Thoracic aorta (tissue), 2 donors: ENCODE measurements around the gene PIAS4. TPM values are rescaled to one million over a fixed set of nuclear protein-coding genes. Genes with fewer than 3 reads are reported as not detected.
"Not testable (repeated sequence)": the region's sequence is repeated elsewhere in the genome, so short reads cannot be mapped to it uniquely, and the experiment has no call there.

Experiments used
- ATAC-seq: fragments of 150-250 bp; one replicate; pipeline ENCODE4 v1.8.0; 2017; ENCODE audit warnings: low read depth; ENCODE audit not compliant: insufficient number of reproducible peaks, low FRiP score
- DNase-seq: peaks from one replicate; pipeline ENCODE4 v3.0.0-alpha.2; 2020; ENCODE audit warnings: low spot score
- H3K27ac ChIP-seq, 2 donors: fragments of 200-600 bp; sonication (generic); 1 replicate in 1 of 2; 2 replicates in 1 of 2; pipeline ENCODE4 v1.5.1; 2016; ENCODE audit warnings: mild to moderate bottlenecking in 2 of 2, moderate library complexity in 2 of 2
- H3K27me3 ChIP-seq: fragments of 200-600 bp; sonication (generic); replicated peaks from 2 replicates; pipeline ENCODE4 v1.6.0; 2016; ENCODE audit warnings: mild to moderate bottlenecking; ENCODE audit not compliant: insufficient read depth
- H3K36me3 ChIP-seq: fragments of 200-600 bp; sonication (generic); one replicate; pipeline ENCODE4 v1.5.1; 2016
- H3K4me1 ChIP-seq, 2 donors: fragments of 200-600 bp; sonication (generic); 1 replicate in 1 of 2; 2 replicates in 1 of 2; pipeline versions ENCODE4 v1.5.1 to v1.6.0; 2016; ENCODE audit warnings: low read depth in 2 of 2, mild to moderate bottlenecking in 1 of 2; ENCODE audit not compliant: control insufficient read depth in 1 of 2
- H3K4me3 ChIP-seq: fragments of 200-600 bp; sonication (generic); 2 replicates; pipeline ENCODE4 v1.5.1; 2016; ENCODE audit warnings: mild to moderate bottlenecking
- H3K9me3 ChIP-seq: fragments of 200-600 bp; sonication (generic); 2 replicates; pipeline ENCODE4 v1.5.1; 2016
- CTCF ChIP-seq: fragments of 200-600 bp; sonication (generic); IDR thresholded peaks from one replicate; pipeline ENCODE4 v1.5.1; 2019; ENCODE audit warnings: antibody characterized with exemption
- total RNA-seq, 2 donors: library from RNA; depleted of rRNA; stranded (reverse); fragments of >200 nt; gene quantifications; one replicate each; pipeline versions ENCODE4 v1.1.0 to v1.2.3, GENCODE V29; 2016

PIAS4 gene
- total RNA-seq, 2 donors from 2014 or later = 10.2 to 32.2 TPM

GRCh38 chr19:4007836-4008539 lies 452 bp downstream of the PIAS4 start:
- Histone ChIP-seq H3K27ac (peak overlapping the region in 1 of 2 donors; percentile 61), H3K4me1 (peaks cover 30 to 41% of the 10 kb centered on the region in 2 donors), H3K36me3 (peaks cover 1% of the 10 kb centered on the region), H3K27me3 (no peaks in the 10 kb centered on the region), H3K9me3 (no peaks in the 10 kb centered on the region), H3K4me3 (peak overlapping the region; percentile 88)
- no peak for DNase-seq
- no peak for TF ChIP-seq CTCF
- peak; percentile 8 for ATAC-seq

DNA sequence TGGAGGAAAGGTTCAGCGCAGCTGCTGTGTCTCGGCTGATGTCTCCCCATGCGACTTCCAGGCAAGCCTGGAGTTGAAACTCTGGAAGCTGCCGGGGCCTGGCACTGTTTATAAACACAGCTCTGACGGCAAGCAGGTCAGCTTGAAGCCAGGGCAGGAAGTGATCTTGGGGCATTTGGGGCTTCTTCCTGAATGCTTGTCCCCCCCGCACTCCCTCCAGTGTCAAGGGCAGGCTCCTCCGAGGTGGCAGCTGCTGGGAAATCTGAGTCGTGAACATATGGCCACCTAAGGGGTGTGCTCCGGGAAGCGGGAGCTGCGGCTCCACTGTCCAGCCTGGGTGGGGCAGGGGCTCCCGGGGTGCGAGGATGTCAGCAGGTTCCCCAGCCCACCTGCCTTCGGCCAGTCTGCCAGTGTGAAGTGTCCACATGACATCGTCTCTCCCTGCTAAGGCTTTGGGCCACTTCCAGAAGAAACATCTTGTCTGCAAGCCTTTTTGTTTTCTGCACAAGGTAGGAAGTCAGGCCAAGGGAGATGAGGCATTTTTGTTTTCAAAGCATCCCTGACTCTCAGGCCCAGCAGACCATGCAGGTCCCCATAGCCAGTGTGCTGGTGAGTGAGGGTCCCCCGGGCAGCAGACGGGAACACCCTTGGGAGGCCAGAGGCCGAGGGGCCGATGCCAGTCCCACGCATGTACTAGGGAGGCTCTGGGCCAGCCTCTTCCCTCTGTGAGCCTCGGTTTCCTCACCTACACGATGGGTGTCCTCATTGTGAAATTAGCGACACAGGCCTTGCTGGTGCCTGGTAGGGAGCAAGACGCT lies 2.7 kb downstream of the PIAS4 start:
- no peak overlapping the region for H3K4me3 ChIP-seq

DNA sequence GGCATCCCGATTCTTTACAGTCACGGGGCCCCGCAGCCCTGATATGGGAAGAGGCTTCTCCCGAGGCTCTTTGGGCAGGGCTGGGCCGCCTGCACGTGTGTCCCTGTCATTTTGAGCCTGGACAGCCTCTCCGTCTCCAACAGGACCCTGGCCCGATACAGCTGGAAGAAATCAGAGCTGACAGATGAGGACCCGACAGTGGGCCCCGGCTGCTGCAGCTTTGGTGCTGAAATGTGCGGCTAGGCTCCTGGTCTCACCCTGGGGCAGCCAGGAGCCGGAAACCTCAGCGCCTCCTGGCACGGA lies 3.2 kb downstream of the PIAS4 start:
- H3K27ac ChIP-seq = no peak overlapping the region

More for the DNA sequence above, 2.7 kb downstream of the PIAS4 start:
- no peak for ATAC-seq
- Histone ChIP-seq H3K36me3 (peaks cover 11% of the 10 kb centered on the region), H3K4me1 (peaks cover 30 to 55% of the 10 kb centered on the region in 2 donors), H3K27me3 (no peaks in the 10 kb centered on the region), H3K27ac (no peak overlapping the region), H3K9me3 (no peaks in the 10 kb centered on the region)
- no peak for TF ChIP-seq CTCF
- DNase-seq = no peak

DNA sequence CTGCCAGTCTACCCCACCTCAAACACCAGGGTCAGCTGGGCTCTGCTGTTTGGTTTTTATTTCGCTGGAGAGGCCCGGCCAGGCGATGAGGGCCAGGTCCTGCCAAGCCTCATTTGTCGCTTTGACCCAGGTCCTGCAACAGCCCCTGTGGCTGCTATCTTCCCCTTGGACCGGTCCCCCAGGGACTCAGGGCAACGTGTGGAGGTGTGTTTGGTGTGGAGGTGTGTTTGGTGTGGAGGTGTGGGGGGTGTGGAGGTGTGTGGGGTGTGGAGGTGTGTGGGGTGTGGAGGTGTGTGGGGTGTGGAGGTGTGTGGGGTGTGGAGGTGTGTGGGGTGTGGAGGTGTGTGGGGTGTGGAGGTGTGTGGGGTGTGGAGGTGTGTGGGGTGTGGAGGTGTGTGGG lies 3.9 kb downstream of the PIAS4 start:
- not testable (repeated sequence) for H3K27me3 ChIP-seq, H3K9me3 ChIP-seq, H3K4me3 ChIP-seq, H3K27ac ChIP-seq, ATAC-seq, DNase-seq
- Histone ChIP-seq H3K36me3 (peaks cover 11% of the 10 kb centered on the region), H3K4me1 (peaks cover 36 to 64% of the 10 kb centered on the region in 2 donors)

More for the DNA sequence above, 3.2 kb downstream of the PIAS4 start:
- no peak for DNase-seq
- H3K27me3 ChIP-seq = no peaks in the 10 kb centered on the region
- ATAC-seq = no peak
- TF ChIP-seq CTCF = no peak
- H3K36me3 ChIP-seq = peaks cover 11% of the 10 kb centered on the region
- H3K4me3 ChIP-seq = no peak overlapping the region
- H3K9me3 ChIP-seq = no peaks in the 10 kb centered on the region
- peaks cover 35 to 61% of the 10 kb centered on the region in 2 donors for H3K4me1 ChIP-seq

DNA sequence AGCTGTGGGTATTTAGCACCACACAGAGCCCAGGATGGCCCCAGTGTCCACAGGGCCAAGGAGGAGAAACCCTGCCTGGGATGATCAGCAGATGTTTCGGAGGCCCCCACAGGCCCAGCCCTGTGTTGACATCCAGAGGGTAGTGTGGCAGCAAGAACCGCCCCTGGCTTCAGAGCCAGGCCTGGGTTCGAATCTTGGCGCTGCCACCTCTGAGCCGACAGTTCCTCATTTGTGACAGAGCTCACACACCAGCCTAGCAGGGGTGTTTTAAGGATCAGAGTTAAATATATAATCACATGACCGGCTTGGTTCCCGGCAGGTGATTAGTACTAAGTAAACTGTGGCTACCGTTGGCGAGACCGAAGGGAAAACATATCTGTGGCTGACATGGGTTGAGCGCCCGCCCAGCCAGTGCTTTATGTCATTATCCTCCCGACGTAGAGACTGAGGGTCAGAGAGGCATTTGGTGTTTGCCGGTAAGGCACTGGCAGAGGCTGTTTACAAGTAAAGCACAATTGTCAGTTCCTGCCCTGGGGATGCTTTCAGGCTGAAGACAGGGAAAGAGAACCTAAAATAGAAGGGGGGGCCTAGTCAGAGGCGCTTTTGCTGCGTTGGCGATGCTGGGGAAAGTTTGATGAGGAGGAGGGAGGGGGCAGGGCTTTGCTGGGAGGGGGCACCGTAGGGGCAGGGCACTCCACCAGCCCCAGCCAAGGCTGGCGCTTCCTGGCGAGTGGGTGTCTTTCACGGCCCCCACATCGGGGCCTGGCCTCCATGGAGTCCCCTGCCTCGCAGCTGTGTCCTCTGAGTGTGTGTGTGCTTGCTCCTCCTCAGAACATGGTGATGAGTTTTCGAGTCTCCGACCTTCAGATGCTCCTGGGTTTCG lies 4.8 kb downstream of the PIAS4 start:
- no peak overlapping the region for H3K27ac ChIP-seq
- H3K27me3 ChIP-seq = no peaks in the 10 kb centered on the region
- peaks cover 33 to 59% of the 10 kb centered on the region in 2 donors for H3K4me1 ChIP-seq
- DNase-seq (no peak), ATAC-seq (no peak)
- no peak overlapping the region for H3K4me3 ChIP-seq
- peaks cover 11% of the 10 kb centered on the region for H3K36me3 ChIP-seq
- H3K9me3 ChIP-seq = no peaks in the 10 kb centered on the region
- no peak for TF ChIP-seq CTCF
